ENCODE measurements around the gene ARMC5.

The ARMC5 gene

DNA sequence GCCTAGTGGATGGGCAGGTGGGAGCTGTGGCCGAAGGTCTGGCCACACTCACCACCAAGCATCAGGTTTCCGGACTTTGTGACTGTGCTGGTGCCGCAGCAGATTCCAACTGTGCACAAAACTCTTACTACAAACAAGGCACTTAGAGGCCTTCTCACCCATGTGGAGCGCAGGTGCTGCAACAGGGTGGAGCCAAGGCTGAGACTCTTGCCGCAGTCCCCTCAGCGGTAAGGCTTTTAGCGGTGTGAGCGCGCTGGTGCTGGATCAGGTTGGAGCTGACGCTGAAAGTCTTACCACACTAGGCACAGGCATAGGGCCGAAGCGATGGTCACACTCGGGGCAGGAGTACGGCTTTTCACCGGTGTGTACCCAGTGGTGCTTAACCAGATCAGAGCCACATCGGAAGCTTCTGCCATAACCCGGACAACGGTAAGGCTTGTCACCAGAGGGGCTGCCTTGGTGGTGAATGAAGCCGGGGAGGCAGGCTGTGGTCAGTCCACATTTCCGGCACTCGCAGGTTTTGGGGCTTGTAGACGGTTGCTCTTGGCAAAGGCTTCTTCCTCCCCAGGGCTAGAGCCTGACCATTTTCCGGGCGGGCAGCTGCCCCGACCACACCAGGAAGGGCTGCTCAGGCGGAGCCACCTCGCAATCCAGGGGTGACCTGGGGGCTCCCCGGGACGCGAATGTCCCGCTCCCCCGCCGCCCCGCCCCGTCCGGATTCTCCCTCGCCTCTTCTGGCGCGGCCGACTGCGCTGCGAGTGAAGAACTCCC is 1.0 kb upstream of the ARMC5 start:
- Histone ChIP-seq H3K36me3 (ENCODE audit: insufficient read depth, low read length) (peaks cover 37% of the 10 kb centered on the region), H3K4me2 (ENCODE audit: insufficient read depth, low read length) (peak overlapping the region; percentile 95), H4K20me1 (ENCODE audit: insufficient read depth, low read length) (peaks cover 40% of the 10 kb centered on the region), H3K9ac (ENCODE audit: low read depth, low read length) (peak overlapping the region; percentile 80), H3K4me3 (ENCODE audit: low read depth in 1 of 2, low read length in 2 of 2) (peak overlapping the region; percentile 62 to 74), H2AFZ (ENCODE audit: low read depth, low read length) (peak overlapping the region; percentile 65), H3K4me1 (ENCODE audit: insufficient read depth, low read length) (peaks cover 50% of the 10 kb centered on the region), H3K9me3 (ENCODE audit: insufficient read depth, low read length, severe bottlenecking) (no peaks in the 10 kb centered on the region), H3K27me3 (ENCODE audit: insufficient read depth, low read length, poor library complexity) (no peaks in the 10 kb centered on the region), H3K79me2 (ENCODE audit: insufficient read depth, low read length) (peaks cover 49% of the 10 kb centered on the region), H3K27ac (ENCODE audit: low read length) (peak overlapping the region; percentile 97)
- no peak for TF ChIP-seq EZH2 (IDR thresholded peaks at IDR 0.05; ENCODE audit: borderline replicate concordance, low read depth, low read length, severe bottlenecking)
- TF ChIP-seq, protein P1, sequence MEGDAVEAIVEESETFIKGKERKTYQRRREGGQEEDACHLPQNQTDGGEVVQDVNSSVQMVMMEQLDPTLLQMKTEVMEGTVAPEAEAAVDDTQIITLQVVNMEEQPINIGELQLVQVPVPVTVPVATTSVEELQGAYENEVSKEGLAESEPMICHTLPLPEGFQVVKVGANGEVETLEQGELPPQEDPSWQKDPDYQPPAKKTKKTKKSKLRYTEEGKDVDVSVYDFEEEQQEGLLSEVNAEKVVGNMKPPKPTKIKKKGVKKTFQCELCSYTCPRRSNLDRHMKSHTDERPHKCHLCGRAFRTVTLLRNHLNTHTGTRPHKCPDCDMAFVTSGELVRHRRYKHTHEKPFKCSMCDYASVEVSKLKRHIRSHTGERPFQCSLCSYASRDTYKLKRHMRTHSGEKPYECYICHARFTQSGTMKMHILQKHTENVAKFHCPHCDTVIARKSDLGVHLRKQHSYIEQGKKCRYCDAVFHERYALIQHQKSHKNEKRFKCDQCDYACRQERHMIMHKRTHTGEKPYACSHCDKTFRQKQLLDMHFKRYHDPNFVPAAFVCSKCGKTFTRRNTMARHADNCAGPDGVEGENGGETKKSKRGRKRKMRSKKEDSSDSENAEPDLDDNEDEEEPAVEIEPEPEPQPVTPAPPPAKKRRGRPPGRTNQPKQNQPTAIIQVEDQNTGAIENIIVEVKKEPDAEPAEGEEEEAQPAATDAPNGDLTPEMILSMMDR (IDR thresholded peaks at IDR 0.05; ENCODE audit: borderline replicate concordance, extremely low read depth, low read length, poor library complexity, severe bottlenecking) = no peak
- ATAC-seq (ENCODE audit: insufficient read depth, low read depth) = peak; percentile 46
- peak; percentile 79 for DNase-seq

DNA sequence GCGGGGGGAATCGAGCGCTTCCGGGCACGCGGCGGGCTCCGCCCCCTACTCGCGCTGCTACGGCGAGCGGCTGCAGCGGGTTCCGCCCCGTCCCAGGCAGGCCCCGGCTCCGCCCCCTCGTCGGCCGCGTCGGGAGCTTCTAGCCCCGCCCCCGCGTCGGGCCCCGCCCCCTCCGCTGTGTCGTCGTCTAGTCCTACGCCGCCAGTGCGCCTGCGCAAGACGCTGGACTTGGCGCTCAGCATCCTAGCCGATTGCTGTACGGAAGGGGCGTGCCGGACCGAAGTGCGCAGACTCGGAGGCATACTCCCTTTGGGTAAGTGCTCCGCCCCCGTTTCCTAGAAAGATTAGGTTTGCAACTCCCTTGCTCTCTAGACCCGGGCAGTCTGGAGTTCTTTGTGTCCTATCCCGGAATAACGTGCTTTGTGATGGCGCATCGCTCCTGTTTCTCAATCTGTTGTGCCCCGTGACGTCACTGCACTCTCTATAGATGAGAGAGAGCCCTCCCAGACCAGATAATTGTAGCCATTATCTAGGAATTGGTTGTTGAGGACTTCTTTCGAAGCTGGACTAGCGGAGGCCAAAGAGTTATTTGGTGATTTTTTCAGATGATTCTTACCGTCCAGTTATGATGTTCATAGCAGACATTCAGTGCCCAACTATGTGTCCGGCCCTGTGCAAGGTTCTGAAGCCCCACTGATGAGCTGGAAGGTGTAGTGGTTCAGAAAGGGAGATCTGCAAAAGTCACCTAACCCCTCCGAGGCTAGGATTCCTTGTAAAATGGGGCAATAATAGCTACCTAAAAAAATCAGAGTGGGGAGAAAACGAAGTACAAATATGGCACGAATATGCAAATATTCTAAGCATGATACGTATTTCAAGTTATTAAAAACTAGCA is 633 bp downstream of the ARMC5 start:
- Histone ChIP-seq H3K4me1 (ENCODE audit: insufficient read depth, low read length) (peaks cover 48% of the 10 kb centered on the region), H3K9ac (ENCODE audit: low read depth, low read length) (peak overlapping the region; percentile 80), H3K4me3 (ENCODE audit: low read depth in 1 of 2, low read length in 2 of 2) (peak overlapping the region; percentile 62 to 74), H3K36me3 (ENCODE audit: insufficient read depth, low read length) (peaks cover 42% of the 10 kb centered on the region), H2AFZ (ENCODE audit: low read depth, low read length) (peak overlapping the region; percentile 91), H3K79me2 (ENCODE audit: insufficient read depth, low read length) (peaks cover 43% of the 10 kb centered on the region), H3K4me2 (ENCODE audit: insufficient read depth, low read length) (peak overlapping the region; percentile 95), H4K20me1 (ENCODE audit: insufficient read depth, low read length) (peaks cover 33% of the 10 kb centered on the region), H3K9me3 (ENCODE audit: insufficient read depth, low read length, severe bottlenecking) (no peaks in the 10 kb centered on the region), H3K27ac (ENCODE audit: low read length) (peak overlapping the region; percentile 97), H3K27me3 (ENCODE audit: insufficient read depth, low read length, poor library complexity) (no peaks in the 10 kb centered on the region)
- DNase-seq = peak; percentile 100
- TF ChIP-seq EZH2 (IDR thresholded peaks at IDR 0.05; ENCODE audit: borderline replicate concordance, low read depth, low read length, severe bottlenecking) = no peak
- TF ChIP-seq, protein P1 (IDR thresholded peaks at IDR 0.05; ENCODE audit: borderline replicate concordance, extremely low read depth, low read length, poor library complexity, severe bottlenecking) = no peak
- peak; percentile 74 for ATAC-seq (ENCODE audit: insufficient read depth, low read depth)

DNA sequence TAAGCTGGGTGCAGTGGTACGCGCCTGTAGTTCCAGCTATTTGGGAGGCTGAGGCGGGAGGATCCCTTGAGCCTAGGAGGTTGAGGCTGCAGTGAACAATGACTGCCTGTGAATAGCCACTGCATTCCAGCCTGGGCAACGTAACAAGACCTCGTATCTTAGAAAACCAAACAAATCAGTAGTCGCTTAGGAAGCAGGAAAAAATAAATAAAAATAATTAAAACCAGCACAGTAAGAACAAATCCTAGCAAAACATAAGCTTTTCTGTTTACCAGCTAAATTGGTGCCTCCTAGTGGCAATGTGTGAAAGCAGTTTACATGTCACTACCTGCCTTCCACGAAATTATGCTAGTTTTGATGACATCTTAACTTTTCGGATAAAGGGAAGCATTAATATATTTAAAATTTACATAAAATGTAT is 1.3 kb downstream of the ARMC5 start:
- no peaks in the 10 kb centered on the region for H3K9me3 ChIP-seq (ENCODE audit: insufficient read depth, low read length, severe bottlenecking)
- peak overlapping the region; percentile 94 for H3K27ac ChIP-seq (ENCODE audit: low read length)
- H2AFZ ChIP-seq (ENCODE audit: low read depth, low read length) = peak overlapping the region; percentile 91
- peaks cover 42% of the 10 kb centered on the region for H3K4me1 ChIP-seq (ENCODE audit: insufficient read depth, low read length)
- H3K4me2 ChIP-seq (ENCODE audit: insufficient read depth, low read length) = peak overlapping the region; percentile 86
- ATAC-seq (ENCODE audit: insufficient read depth, low read depth) (no peak), DNase-seq (peak; percentile 44)
- H3K27me3 ChIP-seq (ENCODE audit: insufficient read depth, low read length, poor library complexity) = no peaks in the 10 kb centered on the region
- H3K9ac ChIP-seq (ENCODE audit: low read depth, low read length) = peak overlapping the region; percentile 79
- TF ChIP-seq, protein P1 (IDR thresholded peaks at IDR 0.05; ENCODE audit: borderline replicate concordance, extremely low read depth, low read length, poor library complexity, severe bottlenecking) = peak; percentile 74
- no peak for TF ChIP-seq EZH2 (IDR thresholded peaks at IDR 0.05; ENCODE audit: borderline replicate concordance, low read depth, low read length, severe bottlenecking)
- H4K20me1 ChIP-seq (ENCODE audit: insufficient read depth, low read length) = peaks cover 26% of the 10 kb centered on the region
- peaks cover 36% of the 10 kb centered on the region for H3K79me2 ChIP-seq (ENCODE audit: insufficient read depth, low read length)
- H3K36me3 ChIP-seq (ENCODE audit: insufficient read depth, low read length) = peaks cover 40% of the 10 kb centered on the region
- peak overlapping the region; percentile 62 to 67; a peak in 3 of 4 replicates for H3K4me3 ChIP-seq (ENCODE audit: low read depth in 1 of 2, low read length in 2 of 2)
